HepG2 (cell line): Measurements from ENCODE around the gene GNG13.

Experiments used
- ZNF274 ChIP-seq: sonication (generic); formaldehyde crosslinking; IDR thresholded peaks from 2 replicates; pipeline ENCODE4 v1.5.1; 2020; ENCODE audit warnings: mild to moderate bottlenecking, missing genetic modification reagents
- ZNF619 ChIP-seq: sonication (generic); formaldehyde crosslinking; IDR thresholded peaks from 2 replicates; pipeline ENCODE4 v1.4.0; 2020; ENCODE audit warnings: mild to moderate bottlenecking, missing genetic modification reagents

DNA sequence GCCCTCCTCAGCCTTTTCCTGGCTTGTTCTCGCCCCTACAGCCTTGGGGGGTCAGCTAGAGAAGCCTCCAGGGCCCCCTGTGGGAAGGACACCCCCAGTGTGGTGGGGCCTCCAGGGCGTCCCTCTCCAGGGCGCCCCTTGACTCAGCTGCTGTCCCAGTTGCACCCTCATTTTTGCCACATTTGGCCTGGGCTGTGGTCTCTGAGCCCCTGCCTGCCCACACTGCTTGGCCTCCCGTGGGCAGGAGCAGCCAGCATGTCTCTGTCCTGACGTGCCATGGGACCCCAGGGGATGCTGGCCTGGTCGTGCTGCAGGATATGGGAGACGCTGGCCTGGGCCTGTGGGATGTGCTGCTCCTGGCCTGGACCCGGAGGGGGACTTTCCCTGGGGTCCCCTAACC is 7.1 kb downstream of the GNG13 start:
- TF ChIP-seq ZNF274 (no peak), ZNF619 (CRISPR knock-in tag) (no peak)
